Measurements from ENCODE around the gene ANKRD13B. TPM values are rescaled to one million over a fixed set of nuclear protein-coding genes. Genes with fewer than 3 reads are reported as not detected.

ANKRD13B gene
- total and polyA plus RNA-seq, 2 of the 13 experiments (the other 11 are each of a cell fraction or from before 2014, with no cell fraction given) = 1.7 to 1.8 TPM

DNA sequence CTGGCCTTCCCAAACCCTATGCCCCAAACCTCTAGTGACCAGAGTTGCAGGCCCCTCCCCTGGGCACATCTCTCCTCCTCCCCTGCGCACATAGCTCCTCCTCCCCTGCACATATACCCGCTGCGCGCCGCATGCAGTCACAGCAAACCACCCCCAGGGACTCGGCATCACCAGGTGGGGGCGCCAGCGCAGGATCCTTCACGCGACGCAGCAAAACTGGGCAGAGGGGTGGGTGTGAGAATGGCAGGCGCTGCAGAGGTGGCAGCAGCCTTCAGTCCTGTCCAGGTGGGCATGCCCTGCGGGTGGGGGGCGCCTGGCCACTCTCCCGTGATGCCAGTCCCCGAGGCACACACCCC is 24.2 kb downstream of the ANKRD13B start (continued):
- TF ChIP-seq ZNF768 (CRISPR knock-in tag; IDR thresholded peaks at IDR 0.05) (no peak; the same call in 1 of the 2 replicates), ZNF552 (CRISPR knock-in tag; IDR thresholded peaks at IDR 0.05; ENCODE audit: borderline replicate concordance) (no peak), ELF3 (CRISPR knock-in tag; IDR thresholded peaks at IDR 0.05) (no peak), TAF15 (IDR thresholded peaks at IDR 0.05; ENCODE audit: low read depth, low read length, poor library complexity, severe bottlenecking) (no peak), POLR2G (IDR thresholded peaks at IDR 0.05; ENCODE audit: low read depth, low read length) (no peak), ARNT2 (CRISPR knock-in tag; IDR thresholded peaks at IDR 0.05; ENCODE audit: low read depth) (no peak), ZNF83 (CRISPR knock-in tag; IDR thresholded peaks at IDR 0.05; ENCODE audit: borderline replicate concordance) (no peak), KAT8 (CRISPR knock-in tag; IDR thresholded peaks at IDR 0.05) (peak; percentile 23; the same call in 1 of the 2 replicates), WIZ (CRISPR knock-in tag; IDR thresholded peaks at IDR 0.05) (no peak), ZNF124 (CRISPR knock-in tag; IDR thresholded peaks at IDR 0.05) (no peak), ZNF441 (CRISPR knock-in tag; IDR thresholded peaks at IDR 0.05; ENCODE audit: borderline replicate concordance) (no peak), YEATS4 (CRISPR knock-in tag; IDR thresholded peaks at IDR 0.05; ENCODE audit: borderline replicate concordance) (no peak), ZNF775 (CRISPR knock-in tag; IDR thresholded peaks at IDR 0.05; ENCODE audit: borderline replicate concordance) (no peak), TCF7 (IDR thresholded peaks at IDR 0.05; ENCODE audit: low read depth) (no peak), KLF13 (CRISPR knock-in tag; IDR thresholded peaks at IDR 0.05) (no peak), GLI4 (CRISPR knock-in tag; IDR thresholded peaks at IDR 0.05; ENCODE audit: borderline replicate concordance) (no peak), ZNF563 (CRISPR knock-in tag; IDR thresholded peaks at IDR 0.05) (0 out of 2 replicates have a peak, but pooled peaks have one; percentile 42), ZNF564 (CRISPR knock-in tag; IDR thresholded peaks at IDR 0.05) (no peak), SALL2 (CRISPR knock-in tag; IDR thresholded peaks at IDR 0.05) (peak; percentile 21; the same call in 1 of the 2 replicates), GATAD1 (CRISPR knock-in tag; IDR thresholded peaks at IDR 0.05) (0 out of 2 replicates have a peak, but pooled peaks have one; percentile 20), ZNF543 (CRISPR knock-in tag; IDR thresholded peaks at IDR 0.05) (no peak), KLF6 (CRISPR knock-in tag; IDR thresholded peaks at IDR 0.05) (no peak), ZNF331 (CRISPR knock-in tag; IDR thresholded peaks at IDR 0.05) (peak; percentile 45; the same call in 1 of the 2 replicates), SSRP1 (CRISPR knock-in tag; IDR thresholded peaks at IDR 0.05) (no peak), SP4 (CRISPR knock-in tag; IDR thresholded peaks at IDR 0.05) (peak; percentile 48; the same call in 1 of the 2 replicates)
- TF ChIP-seq, protein P1, sequence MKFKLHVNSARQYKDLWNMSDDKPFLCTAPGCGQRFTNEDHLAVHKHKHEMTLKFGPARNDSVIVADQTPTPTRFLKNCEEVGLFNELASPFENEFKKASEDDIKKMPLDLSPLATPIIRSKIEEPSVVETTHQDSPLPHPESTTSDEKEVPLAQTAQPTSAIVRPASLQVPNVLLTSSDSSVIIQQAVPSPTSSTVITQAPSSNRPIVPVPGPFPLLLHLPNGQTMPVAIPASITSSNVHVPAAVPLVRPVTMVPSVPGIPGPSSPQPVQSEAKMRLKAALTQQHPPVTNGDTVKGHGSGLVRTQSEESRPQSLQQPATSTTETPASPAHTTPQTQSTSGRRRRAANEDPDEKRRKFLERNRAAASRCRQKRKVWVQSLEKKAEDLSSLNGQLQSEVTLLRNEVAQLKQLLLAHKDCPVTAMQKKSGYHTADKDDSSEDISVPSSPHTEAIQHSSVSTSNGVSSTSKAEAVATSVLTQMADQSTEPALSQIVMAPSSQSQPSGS (CRISPR knock-in tag; IDR thresholded peaks at IDR 0.05) = no peak
- TF ChIP-seq, protein P2, sequence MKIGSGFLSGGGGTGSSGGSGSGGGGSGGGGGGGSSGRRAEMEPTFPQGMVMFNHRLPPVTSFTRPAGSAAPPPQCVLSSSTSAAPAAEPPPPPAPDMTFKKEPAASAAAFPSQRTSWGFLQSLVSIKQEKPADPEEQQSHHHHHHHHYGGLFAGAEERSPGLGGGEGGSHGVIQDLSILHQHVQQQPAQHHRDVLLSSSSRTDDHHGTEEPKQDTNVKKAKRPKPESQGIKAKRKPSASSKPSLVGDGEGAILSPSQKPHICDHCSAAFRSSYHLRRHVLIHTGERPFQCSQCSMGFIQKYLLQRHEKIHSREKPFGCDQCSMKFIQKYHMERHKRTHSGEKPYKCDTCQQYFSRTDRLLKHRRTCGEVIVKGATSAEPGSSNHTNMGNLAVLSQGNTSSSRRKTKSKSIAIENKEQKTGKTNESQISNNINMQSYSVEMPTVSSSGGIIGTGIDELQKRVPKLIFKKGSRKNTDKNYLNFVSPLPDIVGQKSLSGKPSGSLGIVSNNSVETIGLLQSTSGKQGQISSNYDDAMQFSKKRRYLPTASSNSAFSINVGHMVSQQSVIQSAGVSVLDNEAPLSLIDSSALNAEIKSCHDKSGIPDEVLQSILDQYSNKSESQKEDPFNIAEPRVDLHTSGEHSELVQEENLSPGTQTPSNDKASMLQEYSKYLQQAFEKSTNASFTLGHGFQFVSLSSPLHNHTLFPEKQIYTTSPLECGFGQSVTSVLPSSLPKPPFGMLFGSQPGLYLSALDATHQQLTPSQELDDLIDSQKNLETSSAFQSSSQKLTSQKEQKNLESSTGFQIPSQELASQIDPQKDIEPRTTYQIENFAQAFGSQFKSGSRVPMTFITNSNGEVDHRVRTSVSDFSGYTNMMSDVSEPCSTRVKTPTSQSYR (CRISPR knock-in tag; IDR thresholded peaks at IDR 0.05; ENCODE audit: borderline replicate concordance) = peak; percentile 9; the same call in 1 of the 2 replicates
- TF ChIP-seq, protein P3, sequence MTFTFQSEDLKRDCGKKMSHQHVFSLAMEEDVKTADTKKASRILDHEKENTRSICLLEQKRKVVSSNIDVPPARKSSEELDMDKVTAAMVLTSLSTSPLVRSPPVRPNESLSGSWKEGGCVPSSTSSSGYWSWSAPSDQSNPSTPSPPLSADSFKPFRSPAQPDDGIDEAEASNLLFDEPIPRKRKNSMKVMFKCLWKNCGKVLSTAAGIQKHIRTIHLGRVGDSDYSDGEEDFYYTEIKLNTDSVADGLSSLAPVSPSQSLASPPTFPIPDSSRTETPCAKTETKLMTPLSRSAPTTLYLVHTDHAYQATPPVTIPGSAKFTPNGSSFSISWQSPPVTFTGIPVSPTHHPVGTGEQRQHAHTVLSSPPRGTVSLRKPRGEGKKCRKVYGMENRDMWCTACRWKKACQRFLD (CRISPR knock-in tag; IDR thresholded peaks at IDR 0.05; ENCODE audit: borderline replicate concordance) = no peak

Measured in HepG2 (cell line).